WTC11 (cell line): ENCODE results near the gene GRK6.

Source experiments
- ARID4B ChIP-seq: sonication (generic); formaldehyde crosslinking; IDR thresholded peaks from 2 replicates; pipeline ENCODE4 v1.8.0; 2023; ENCODE audit warnings: missing genetic modification reagents, mild to moderate bottlenecking, borderline replicate concordance
- CBFB ChIP-seq: sonication (generic); formaldehyde crosslinking; IDR thresholded peaks from 2 replicates; pipeline ENCODE4 v1.8.1; 2022; ENCODE audit warnings: mild to moderate bottlenecking, low read depth, missing genetic modification reagents
- CREM ChIP-seq: sonication (generic); formaldehyde crosslinking; IDR thresholded peaks from 2 replicates; pipeline ENCODE4 v1.8.1; 2022; ENCODE audit warnings: mild to moderate bottlenecking, missing genetic modification reagents, moderate library complexity
- CTCF ChIP-seq: fragments of 200-600 bp; IDR thresholded peaks from 2 replicates; pipeline ENCODE4 v1.8.0; 2022; ENCODE audit warnings: antibody characterized with exemption
- E2F1 ChIP-seq: sonication (generic); formaldehyde crosslinking; IDR thresholded peaks from 2 replicates; pipeline ENCODE4 v1.8.0; 2022; ENCODE audit warnings: mild to moderate bottlenecking, missing genetic modification reagents
- GABPB1 ChIP-seq: sonication (generic); formaldehyde crosslinking; IDR thresholded peaks from 2 replicates; pipeline ENCODE4 v1.8.1; 2023; ENCODE audit warnings: mild to moderate bottlenecking, missing genetic modification reagents
- IRF2 ChIP-seq: sonication (generic); formaldehyde crosslinking; IDR thresholded peaks from 2 replicates; pipeline ENCODE4 v1.8.0; 2022; ENCODE audit warnings: low read depth, missing genetic modification reagents, borderline replicate concordance
- NR1H2 ChIP-seq: sonication (generic); formaldehyde crosslinking; IDR thresholded peaks from 2 replicates; pipeline ENCODE4 v1.9.0; 2021; ENCODE audit warnings: mild to moderate bottlenecking, moderate library complexity, missing genetic modification reagents
- PREB ChIP-seq: sonication (generic); formaldehyde crosslinking; IDR thresholded peaks from 2 replicates; pipeline ENCODE4 v1.8.1; 2022; ENCODE audit warnings: mild to moderate bottlenecking, missing genetic modification reagents, moderate library complexity, borderline replicate concordance
- SMAD3 ChIP-seq: sonication (generic); formaldehyde crosslinking; IDR thresholded peaks from 2 replicates; pipeline ENCODE4 v1.8.0; 2022; ENCODE audit warnings: missing genetic modification reagents, mild to moderate bottlenecking, borderline replicate concordance
- ZSCAN18 ChIP-seq: fragments of 250-450 bp; sonication (Bioruptor Pico); IDR thresholded peaks from 2 replicates; pipeline ENCODE4 v2.1.2; 2022; ENCODE audit warnings: mild to moderate bottlenecking, moderate library complexity

- TF ChIP-seq ZSCAN18, result no peak
- no peak for TF ChIP-seq SMAD3
- TF ChIP-seq CTCF, result no peak
- no peak for TF ChIP-seq IRF2
- TF ChIP-seq CBFB (CRISPR knock-in tag), result no peak
- TF ChIP-seq GABPB1, result no peak
- no peak for TF ChIP-seq CREM (CRISPR knock-in tag)
- no peak for TF ChIP-seq E2F1 (CRISPR knock-in tag)
- no peak for TF ChIP-seq NR1H2 (CRISPR knock-in tag)
- TF ChIP-seq PREB (CRISPR knock-in tag), result no peak
- no peak for TF ChIP-seq ARID4B (CRISPR knock-in tag)
Observed at GRCh38 chr5:177389241-177390169, 37.0 kb upstream of the GRK6 start.
